Esophagus muscularis mucosa (tissue), 4 donors: ENCODE measurements around the gene SPEF2. TPM values are rescaled to one million over a fixed set of nuclear protein-coding genes. Genes with fewer than 3 reads are reported as not detected.

Source experiments
- DNase-seq: peaks from one replicate; pipeline ENCODE4 v3.0.0-alpha.2; 2017; ENCODE audit errors: extremely low spot score
- H3K27ac ChIP-seq, 4 donors: fragments of 200-600 bp; sonication (generic); replicated peaks in 1 of 4; 1 replicate in 3 of 4; 2 replicates in 1 of 4; pipeline ENCODE4 v1.5.1; 2016 to 2019; ENCODE audit warnings: mild to moderate bottlenecking in 1 of 4
- H3K27me3 ChIP-seq, 4 donors: fragments of 200-600 bp; sonication (generic); one replicate each; pipeline versions ENCODE4 v1.5.1 to v1.6.0; 2016 to 2019
- H3K36me3 ChIP-seq, 4 donors: fragments of 200-600 bp; sonication (generic); one replicate each; pipeline ENCODE4 v1.5.1; 2016 to 2019
- H3K4me1 ChIP-seq, 4 donors: fragments of 200-600 bp; sonication (generic); one replicate each; pipeline ENCODE4 v1.5.1; 2016 to 2019
- H3K4me3 ChIP-seq, 4 donors: fragments of 200-600 bp; sonication (generic); 1 replicate in 2 of 4; 2 replicates in 2 of 4; pipeline ENCODE4 v1.5.1; 2016 to 2019; ENCODE audit warnings: mild to moderate bottlenecking in 4 of 4, moderate library complexity in 1 of 4
- H3K9me3 ChIP-seq, 4 donors: fragments of 200-600 bp; sonication (generic); 1 replicate in 3 of 4; 2 replicates in 1 of 4; pipeline ENCODE4 v1.5.1; 2016 to 2019
- EP300 ChIP-seq: sonication (generic); formaldehyde crosslinking; IDR thresholded peaks from one replicate; pipeline ENCODE4 v1.6.1; 2017; ENCODE audit warnings: antibody characterized with exemption
- POLR2A ChIP-seq: fragments of 450-650 bp; IDR thresholded peaks from one replicate; pipeline ENCODE4 v1.6.1; 2017; ENCODE audit warnings: antibody characterized with exemption, moderate library complexity, mild to moderate bottlenecking, low read depth
- POLR2AphosphoS5 ChIP-seq, 2 donors: sonication (generic); formaldehyde crosslinking; IDR thresholded peaks; one replicate each; pipeline ENCODE4 v1.6.1; 2017; ENCODE audit warnings: antibody characterized with exemption in 2 of 2
- WGBS: methylation state at CpG from one replicate; pipeline ENCODE4 v1.1.5; 2018; 5-methylcytosine and 5-hydroxymethylcytosine counted together
- intact Hi-C: fragments of 100-400 bp; cut with DNase I; formaldehyde crosslinking; loops from one replicate; pipeline ENCODE4 v1.15.1; 2023
- total RNA-seq, 4 donors: library from RNA; depleted of rRNA; stranded (reverse); fragments of >200 nt; gene quantifications; one replicate each; pipeline versions ENCODE4 v1.1.0 to v1.2.1, GENCODE V29; 2016
- TF ChIP-seq, protein P1 (sequence below), 3 experiments: fragments of 200-600 bp in 2 of 3; fragments of 450-650 bp in 1 of 3; sonication (generic) in 2 of 3; IDR thresholded peaks; one replicate each; pipeline ENCODE4 v1.5.1; 2017 to 2019; ENCODE audit warnings: antibody characterized with exemption in 3 of 3, mild to moderate bottlenecking in 2 of 3, moderate library complexity in 1 of 3

Gene SPEF2
- total RNA-seq, 4 donors from 2014 or later, result 2.8 to 4.6 (median 3.1) TPM

DNA sequence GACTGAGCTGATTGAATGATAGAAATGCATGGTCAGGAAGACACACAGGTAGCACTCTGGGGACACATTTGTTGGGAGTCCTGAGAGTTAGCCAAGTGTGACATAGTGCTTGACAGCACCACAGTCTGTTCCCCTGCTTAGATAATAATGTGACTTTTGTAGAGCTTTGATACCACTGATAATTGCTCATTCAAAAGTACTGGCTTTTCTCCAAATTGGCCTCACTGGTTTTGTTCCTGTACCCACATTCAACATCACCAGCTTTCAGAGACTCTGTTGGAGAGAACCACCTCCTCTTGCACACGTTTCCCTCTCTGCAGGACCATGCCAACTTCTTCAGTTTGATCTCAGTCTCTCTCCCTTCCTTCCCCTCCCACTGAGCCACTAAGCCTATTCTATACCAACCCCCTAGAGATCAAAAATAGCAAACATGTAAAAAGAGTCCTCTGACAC is 186.6 kb downstream of the SPEF2 start:
- TF ChIP-seq EP300 (no peak), POLR2A (no peak), POLR2AphosphoS5 (IDR thresholded peaks at IDR 0.05) (no peak)
- TF ChIP-seq, protein P1, sequence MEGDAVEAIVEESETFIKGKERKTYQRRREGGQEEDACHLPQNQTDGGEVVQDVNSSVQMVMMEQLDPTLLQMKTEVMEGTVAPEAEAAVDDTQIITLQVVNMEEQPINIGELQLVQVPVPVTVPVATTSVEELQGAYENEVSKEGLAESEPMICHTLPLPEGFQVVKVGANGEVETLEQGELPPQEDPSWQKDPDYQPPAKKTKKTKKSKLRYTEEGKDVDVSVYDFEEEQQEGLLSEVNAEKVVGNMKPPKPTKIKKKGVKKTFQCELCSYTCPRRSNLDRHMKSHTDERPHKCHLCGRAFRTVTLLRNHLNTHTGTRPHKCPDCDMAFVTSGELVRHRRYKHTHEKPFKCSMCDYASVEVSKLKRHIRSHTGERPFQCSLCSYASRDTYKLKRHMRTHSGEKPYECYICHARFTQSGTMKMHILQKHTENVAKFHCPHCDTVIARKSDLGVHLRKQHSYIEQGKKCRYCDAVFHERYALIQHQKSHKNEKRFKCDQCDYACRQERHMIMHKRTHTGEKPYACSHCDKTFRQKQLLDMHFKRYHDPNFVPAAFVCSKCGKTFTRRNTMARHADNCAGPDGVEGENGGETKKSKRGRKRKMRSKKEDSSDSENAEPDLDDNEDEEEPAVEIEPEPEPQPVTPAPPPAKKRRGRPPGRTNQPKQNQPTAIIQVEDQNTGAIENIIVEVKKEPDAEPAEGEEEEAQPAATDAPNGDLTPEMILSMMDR (IDR thresholded peaks at IDR 0.05), result no peak
- intact Hi-C loops, result no loop called here
- Histone ChIP-seq H3K27ac (no peak overlapping the region), H3K4me3 (no peak overlapping the region), H3K4me1 (peaks cover 6 to 11% (median 8%) of the 10 kb centered on the region in 4 donors), H3K9me3 (no peaks in the 10 kb centered on the region), H3K36me3 (no peaks in the 10 kb centered on the region), H3K27me3 (no peaks in the 10 kb centered on the region)
- no peak for DNase-seq
- WGBS, result 25% methylated on average over 1 of the region's 1 CpG

DNA sequence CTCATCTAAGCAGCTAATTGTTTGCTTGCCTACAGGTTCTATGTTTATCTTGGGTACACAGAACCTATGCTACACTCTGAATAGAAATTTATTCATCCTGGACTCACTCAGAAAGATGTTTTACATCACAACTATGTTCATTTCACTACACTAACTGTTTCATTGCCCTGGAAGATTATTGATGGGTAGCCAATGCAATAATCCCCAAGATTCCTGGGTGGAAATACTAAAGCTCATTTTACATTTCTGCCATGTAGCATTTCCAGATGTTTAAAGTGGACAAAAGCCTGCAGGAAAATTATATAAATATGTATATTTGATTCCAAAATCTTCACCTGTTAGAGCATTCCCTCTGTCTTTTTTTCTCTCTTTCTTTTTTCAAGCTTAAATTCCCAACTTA is 187.2 kb downstream of the SPEF2 start:
- Histone ChIP-seq H3K4me1 (peaks cover 6 to 11% (median 8%) of the 10 kb centered on the region in 4 donors), H3K4me3 (no peak overlapping the region), H3K36me3 (no peaks in the 10 kb centered on the region), H3K9me3 (no peaks in the 10 kb centered on the region), H3K27me3 (no peaks in the 10 kb centered on the region), H3K27ac (no peak overlapping the region)
- DNase-seq, result no peak
- intact Hi-C loops, result no loop called here
- TF ChIP-seq POLR2A, result no peak
- no peak for TF ChIP-seq POLR2AphosphoS5 (IDR thresholded peaks at IDR 0.05)
- no peak for TF ChIP-seq EP300
- TF ChIP-seq, protein P1 (IDR thresholded peaks at IDR 0.05), result no peak

DNA sequence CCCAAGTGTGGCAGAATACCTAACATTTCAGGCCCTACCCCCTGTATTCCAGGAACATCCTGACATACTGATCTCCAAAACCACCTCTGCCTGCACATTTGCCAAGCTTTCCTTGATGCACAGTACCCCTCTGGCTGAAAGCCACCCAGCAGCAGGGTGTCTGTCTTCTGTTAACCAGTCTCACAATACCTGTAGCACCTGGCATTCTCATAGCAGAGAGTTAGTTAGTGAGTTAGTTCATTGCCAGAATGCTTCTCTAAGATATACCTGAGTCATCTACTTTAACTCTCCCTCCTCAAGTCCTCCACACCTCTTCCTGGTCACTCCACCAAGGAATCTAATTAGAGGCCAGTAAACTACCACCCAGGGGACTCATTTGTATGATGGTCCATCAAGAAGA is 192.9 kb downstream of the SPEF2 start:
- no peaks in the 10 kb centered on the region for H3K36me3 ChIP-seq
- intact Hi-C loops, result no loop called here
- H3K4me3 ChIP-seq, result no peak overlapping the region
- TF ChIP-seq POLR2AphosphoS5 (IDR thresholded peaks at IDR 0.05), result no peak
- H3K9me3 ChIP-seq, result no peaks in the 10 kb centered on the region
- DNase-seq, result no peak
- no peaks in the 10 kb centered on the region for H3K4me1 ChIP-seq
- no peaks in the 10 kb centered on the region for H3K27me3 ChIP-seq
- no peak overlapping the region for H3K27ac ChIP-seq

DNA sequence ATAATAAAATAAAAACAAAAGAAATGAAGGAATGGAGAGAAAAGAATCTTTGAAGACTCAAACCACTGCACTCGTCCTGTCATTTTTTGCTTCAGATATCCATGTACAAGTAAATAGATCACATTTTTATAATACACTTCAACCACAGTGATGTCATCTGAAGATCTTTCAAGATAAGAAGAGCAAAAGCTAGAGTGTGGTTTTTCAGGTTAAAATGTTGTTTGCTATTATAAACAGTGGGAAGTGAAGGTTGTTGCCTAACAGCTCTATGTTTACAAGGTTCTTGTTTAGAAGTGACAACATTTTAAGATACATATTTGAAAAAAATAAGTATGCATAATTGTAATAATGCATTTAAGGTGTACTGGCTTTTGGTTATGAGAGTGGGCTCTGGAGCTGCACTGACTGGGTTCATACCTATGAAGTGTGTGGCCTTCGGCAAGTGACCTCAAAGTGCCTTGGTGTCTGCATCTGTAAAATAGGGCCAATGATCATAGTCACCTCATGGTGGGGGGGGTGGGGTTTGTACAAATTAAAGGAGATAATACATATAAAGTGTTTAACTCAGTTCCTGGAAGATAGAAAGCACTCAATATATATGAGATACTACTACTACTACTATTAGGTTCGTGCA is 193.6 kb downstream of the SPEF2 start:
- Histone ChIP-seq H3K9me3 (no peaks in the 10 kb centered on the region), H3K4me3 (no peak overlapping the region), H3K27me3 (no peaks in the 10 kb centered on the region), H3K27ac (no peak overlapping the region), H3K4me1 (no peaks in the 10 kb centered on the region), H3K36me3 (no peaks in the 10 kb centered on the region)
- no peak for TF ChIP-seq POLR2AphosphoS5 (IDR thresholded peaks at IDR 0.05)
- no peak for TF ChIP-seq POLR2A
- TF ChIP-seq EP300, result no peak
- TF ChIP-seq, protein P1 (IDR thresholded peaks at IDR 0.05), result no peak
- intact Hi-C loops, result no loop called here
- DNase-seq, result no peak
- WGBS, result 85% methylated on average over 3 of the region's 3 CpGs

DNA sequence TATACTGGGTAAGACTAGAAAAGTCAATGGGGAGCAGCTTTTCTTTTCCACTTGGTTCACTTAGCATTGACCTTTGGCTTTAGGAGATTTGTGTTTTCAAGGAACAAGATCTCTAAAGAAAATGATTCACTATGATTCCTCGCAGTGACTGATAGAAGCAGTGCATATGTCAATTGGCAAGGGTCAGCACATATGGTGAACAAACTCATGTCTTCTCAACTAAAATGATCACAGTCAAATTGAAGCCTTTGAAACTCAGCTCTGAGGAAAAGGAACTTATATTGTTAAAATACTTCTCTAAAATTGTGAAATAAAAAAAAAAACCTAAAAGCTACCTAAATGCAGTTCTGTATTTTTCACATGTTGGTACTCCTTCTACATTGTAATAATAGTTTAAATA is 195.9 kb downstream of the SPEF2 start:
- WGBS, result 84% methylated on average over 1 of the region's 1 CpG
- no peaks in the 10 kb centered on the region for H3K36me3 ChIP-seq
- TF ChIP-seq POLR2A (no peak), POLR2AphosphoS5 (IDR thresholded peaks at IDR 0.05) (no peak), EP300 (no peak)
- TF ChIP-seq, protein P1 (IDR thresholded peaks at IDR 0.05), result no peak
- intact Hi-C loops, result no loop called here
- H3K27ac ChIP-seq, result no peak overlapping the region
- no peaks in the 10 kb centered on the region for H3K9me3 ChIP-seq
- H3K4me3 ChIP-seq, result no peak overlapping the region
- DNase-seq, result no peak
- no peaks in the 10 kb centered on the region for H3K4me1 ChIP-seq
- H3K27me3 ChIP-seq, result no peaks in the 10 kb centered on the region
